KOPT-K1 (cell line): ENCODE measurements around the gene PBXIP1.

ENCODE experiments used
- H3K27ac ChIP-seq: fragments of 200-600 bp; sonication (generic); 2 replicates; pipeline ENCODE4 v1.5.1; 2016; ENCODE audit warnings: antibody characterized with exemption, mild to moderate bottlenecking, low read depth, low read length; ENCODE audit not compliant: poor library complexity, severe bottlenecking
- H3K36me3 ChIP-seq: fragments of 200-600 bp; sonication (generic); 2 replicates; pipeline ENCODE4 v1.5.1; 2017; ENCODE audit warnings: antibody characterized with exemption, mild to moderate bottlenecking, low read length, moderate library complexity; ENCODE audit not compliant: insufficient read depth
- H3K9me3 ChIP-seq: fragments of 200-600 bp; sonication (generic); 2 replicates; pipeline ENCODE4 v1.5.1; 2017; ENCODE audit warnings: antibody characterized with exemption, low read length, mild to moderate bottlenecking; ENCODE audit not compliant: insufficient read depth, poor library complexity, severe bottlenecking

The PBXIP1 gene

DNA sequence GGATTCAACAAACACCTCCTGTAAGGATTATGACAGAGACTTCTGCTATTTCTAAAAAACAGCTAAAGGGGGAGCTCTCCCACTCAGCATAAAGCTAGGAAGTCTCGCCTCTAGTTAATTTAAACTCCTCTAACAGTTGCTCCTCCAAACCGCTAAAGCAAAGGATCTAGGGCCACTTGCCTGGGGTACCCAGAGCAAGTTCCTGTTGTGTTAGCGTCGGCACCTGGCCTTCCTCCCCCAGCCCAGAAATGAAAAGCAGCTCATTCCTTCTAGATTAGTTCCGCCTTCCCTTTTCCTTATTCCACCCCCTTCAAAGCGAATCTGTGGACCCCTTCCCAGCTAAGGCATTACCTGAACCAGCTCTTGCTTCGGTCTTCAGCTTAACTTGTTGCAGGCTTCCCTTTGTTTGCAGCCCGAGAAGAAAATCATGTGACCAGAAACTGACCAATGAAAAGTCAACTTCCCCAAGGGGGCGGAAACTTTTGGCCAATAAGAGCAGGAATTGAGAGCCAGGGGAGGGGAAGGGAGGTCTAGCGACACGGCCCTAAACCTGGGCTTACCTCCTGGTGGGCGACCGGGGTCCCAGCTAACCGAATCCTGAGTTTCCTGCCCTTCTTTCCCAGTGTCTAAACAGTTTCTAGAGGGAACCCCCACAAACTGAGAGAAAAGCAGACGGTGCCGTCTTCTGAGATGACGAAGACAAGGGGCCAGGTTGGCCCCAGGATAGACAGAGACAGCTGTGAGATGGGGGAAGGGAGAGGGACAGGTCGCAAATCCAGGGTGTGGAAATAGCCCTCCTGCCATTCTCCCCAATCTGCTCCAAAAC is at the start of gene PBXIP1:
Gene PBXIP1, minus strand, starts transcription at position 382 of the 826 bp plus-strand sequence. CDS start 2,378 bp downstream, outside the sequence.
- Histone ChIP-seq H3K27ac (peak within 1 kb of the TSS; percentile 94), H3K36me3 (peaks cover 26% of the 10 kb centered on the region), H3K9me3 (no peaks in the 10 kb centered on the region)

DNA sequence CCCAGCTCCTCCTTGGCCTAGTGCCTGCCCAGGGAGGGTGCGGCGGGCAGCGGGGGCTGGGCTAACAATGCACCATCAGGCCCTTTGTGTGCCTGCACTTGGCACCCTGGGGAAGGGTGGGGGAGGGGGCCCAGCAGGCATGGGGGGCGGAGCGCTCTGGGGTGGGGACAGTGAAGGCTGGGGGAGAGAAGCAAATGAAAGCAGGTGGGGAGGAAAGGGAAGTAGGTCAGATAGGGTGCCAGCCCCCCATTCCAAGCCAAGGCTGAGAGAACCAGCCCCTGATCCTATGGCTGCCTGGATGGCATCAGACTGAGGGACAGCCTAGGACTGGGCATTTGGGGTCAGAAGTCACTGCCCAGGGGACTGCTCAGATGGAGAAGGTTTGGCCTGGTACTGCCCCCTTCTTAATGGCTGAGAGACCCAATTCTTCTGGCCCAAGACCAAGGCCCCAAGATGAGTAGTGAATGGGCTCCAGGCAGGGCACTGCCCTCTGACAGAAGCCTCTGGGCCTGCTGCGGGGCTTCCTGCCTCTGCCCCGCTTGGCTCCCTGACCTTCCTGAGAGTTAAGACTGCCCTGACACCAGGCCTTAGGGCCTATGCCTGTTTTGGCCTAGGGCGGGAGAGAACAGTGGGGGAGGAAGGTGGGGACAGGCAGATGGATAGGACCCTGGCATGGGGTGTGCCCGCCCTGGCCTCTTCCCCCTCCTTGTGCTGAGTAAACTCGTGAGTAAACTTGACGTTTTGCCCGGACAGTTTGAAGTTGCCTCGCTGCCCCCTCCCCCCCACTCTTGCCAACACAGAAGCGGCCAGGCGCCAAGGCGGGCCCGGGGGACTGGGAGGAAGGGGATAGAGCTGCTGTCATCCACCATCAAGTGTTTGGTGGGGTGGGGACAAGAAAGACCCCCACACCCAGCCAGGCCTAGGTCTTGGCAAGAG is 49.4 kb upstream of the PBXIP1 start:
- Histone ChIP-seq H3K9me3 (no peaks in the 10 kb centered on the region), H3K27ac (no peak overlapping the region)

DNA sequence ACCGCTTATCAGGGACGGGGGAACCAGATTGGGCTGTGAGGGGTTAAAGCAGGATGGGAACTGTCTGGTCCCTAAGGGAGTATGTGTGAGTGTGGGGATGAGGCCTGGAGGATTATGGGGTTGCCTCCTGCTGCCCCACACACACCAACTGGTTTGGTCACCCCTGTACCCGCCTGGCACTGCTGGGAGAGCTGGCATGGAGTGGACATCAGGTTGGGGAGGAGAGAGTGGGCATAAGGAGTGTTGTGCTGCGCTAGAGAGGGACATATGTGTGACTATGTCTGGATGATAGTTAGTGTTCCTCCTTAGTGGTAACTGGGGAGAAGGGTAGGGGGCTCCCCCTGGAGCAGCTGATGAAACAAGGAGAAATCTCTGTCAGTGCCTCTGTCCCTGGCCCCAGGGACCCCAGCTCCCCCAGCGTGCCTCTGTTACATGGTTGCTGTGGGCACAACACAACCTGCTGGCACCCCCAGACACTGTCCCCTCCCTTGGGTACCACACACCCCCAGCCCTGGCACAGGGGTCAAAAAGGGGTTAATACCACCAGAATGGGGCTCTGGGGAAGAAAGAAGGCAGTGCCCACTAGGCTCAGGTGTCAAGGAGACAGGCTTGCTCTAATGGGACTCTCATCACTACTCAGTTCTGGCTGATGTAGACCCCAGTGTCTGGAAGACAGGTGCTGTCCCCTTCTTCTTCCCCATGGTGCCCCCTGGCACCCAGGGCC is 48.6 kb upstream of the PBXIP1 start:
- no peaks in the 10 kb centered on the region for H3K36me3 ChIP-seq
- no peaks in the 10 kb centered on the region for H3K9me3 ChIP-seq
- H3K27ac ChIP-seq = no peak overlapping the region

More for the DNA sequence above, 49.4 kb upstream of the PBXIP1 start:
- no peaks in the 10 kb centered on the region for H3K36me3 ChIP-seq

DNA sequence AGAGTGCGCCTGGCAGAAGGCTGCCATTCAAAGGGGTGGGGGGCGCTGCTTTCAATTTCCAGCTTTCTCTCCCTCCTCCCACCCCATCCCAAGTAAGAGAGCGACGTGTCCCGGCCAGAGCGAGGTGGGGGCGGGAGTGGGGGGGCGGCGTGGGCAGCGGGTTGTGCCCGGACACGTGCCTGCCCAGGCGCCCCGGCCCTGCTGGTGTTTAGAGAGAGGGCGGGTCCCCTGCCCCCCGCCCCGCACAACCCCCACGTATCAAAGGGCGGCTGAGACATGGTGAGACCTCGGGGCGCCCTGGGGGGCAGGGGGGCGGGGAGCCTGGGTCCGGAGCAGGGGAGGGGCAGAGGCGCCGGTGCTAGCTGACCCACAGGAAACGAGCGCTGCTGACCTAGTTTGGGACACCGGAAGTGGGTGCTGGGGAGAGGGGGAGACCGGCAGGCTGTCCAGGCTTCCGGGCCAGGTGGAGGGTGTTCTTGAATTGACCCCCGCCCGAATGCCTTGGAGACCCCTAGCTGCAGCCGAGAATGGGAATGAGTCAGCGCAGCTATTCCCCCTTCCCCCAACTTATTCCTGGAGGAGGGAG is 48.0 kb upstream of the PBXIP1 start:
- Histone ChIP-seq H3K9me3 (no peaks in the 10 kb centered on the region), H3K27ac (no peak overlapping the region), H3K36me3 (no peaks in the 10 kb centered on the region)

- H3K9me3 ChIP-seq = no peaks in the 10 kb centered on the region
- H3K27ac ChIP-seq = no peak overlapping the region
- no peaks in the 10 kb centered on the region for H3K36me3 ChIP-seq
Measured at GRCh38 chr1:155003227-155003765, 47.4 kb upstream of the PBXIP1 start.

- no peak within 1 kb of the TSS for H3K27ac ChIP-seq
- H3K9me3 ChIP-seq = no peaks in the 10 kb centered on the region
- no peaks in the 10 kb centered on the region for H3K36me3 ChIP-seq
Measured at GRCh38 chr1:155002464-155003226, 46.7 kb upstream of the PBXIP1 start, which contains the start of gene ZBTB7B. Gene ZBTB7B, plus strand, starts transcription at chr1:155002802. Its CDS starts 11,859 bp downstream, at chr1:155014661.

DNA sequence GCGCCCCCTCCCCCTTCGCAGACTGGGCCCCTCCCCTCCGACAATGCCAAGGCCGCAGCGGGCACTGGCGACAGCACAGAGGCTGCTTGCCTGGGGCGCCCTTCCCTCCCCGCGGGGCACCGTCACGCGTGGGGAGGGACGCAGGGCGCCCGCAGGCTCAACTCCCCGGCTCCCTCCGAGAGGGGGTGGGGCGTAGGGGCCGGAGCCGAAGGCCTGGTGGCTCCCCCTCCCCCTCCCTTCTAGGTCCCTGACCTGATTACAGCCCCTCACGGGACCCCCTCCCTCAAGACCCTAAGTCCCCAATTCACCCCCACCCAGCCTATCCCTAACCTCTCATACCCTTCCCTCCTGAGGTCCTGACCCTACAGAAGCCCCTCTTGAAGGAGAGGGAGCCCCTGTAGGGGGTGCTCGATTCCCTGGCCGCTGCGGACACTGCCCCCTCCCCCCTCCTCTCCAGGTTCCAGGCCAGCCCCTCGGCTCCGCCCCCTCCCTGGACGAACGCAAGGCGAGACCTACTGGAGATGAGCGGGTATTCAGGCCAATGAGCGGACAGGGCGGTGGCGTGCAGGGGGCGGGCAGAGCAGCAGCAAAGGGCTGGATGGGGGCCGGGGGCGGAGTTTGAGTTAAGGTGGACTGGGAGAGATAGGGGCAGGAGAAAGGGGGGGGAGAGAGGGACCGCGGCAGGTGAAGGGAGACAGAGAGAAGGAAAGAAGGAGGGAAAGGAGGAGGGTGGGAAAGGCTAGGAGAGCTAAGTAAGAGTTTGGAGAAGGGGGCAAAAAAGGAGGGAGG is 46.0 kb upstream of the PBXIP1 start:
- Histone ChIP-seq H3K9me3 (no peaks in the 10 kb centered on the region), H3K27ac (no peak overlapping the region), H3K36me3 (no peaks in the 10 kb centered on the region)

DNA sequence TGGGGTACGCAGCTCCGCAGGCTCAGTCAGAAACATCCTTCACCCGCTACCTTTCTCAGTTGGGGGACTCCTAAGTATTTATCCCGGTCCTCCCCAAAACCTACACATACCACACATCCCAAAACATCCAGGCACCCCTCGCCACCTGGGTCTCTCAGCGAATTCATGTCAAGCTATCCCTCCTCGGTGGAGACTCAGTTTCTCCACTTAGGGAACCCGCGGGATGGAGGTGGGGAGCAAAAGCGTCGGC is 45.5 kb upstream of the PBXIP1 start:
- Histone ChIP-seq H3K9me3 (no peaks in the 10 kb centered on the region), H3K36me3 (no peaks in the 10 kb centered on the region), H3K27ac (no peak overlapping the region)

GRCh38 chr1:155000726-155001424 is 45.0 kb upstream of the PBXIP1 start:
- Histone ChIP-seq H3K36me3 (no peaks in the 10 kb centered on the region), H3K9me3 (no peaks in the 10 kb centered on the region), H3K27ac (no peak overlapping the region)

DNA sequence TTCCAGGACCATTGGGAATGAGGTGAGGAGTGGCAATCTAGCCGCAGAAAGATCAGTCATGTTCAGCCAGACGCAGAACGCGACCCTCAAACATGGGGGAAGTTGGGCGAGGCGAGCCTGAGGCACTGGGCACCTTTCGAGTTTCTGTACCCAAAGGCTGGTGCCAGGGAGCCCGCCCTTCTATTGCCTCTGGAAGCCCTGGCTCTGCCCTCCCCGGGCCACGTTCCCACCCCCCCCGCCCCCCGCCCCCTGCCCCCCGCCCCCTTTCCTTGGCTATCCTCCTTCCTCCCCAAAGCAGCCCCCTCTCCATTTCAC is 44.5 kb upstream of the PBXIP1 start:
- Histone ChIP-seq H3K27ac (no peak overlapping the region), H3K9me3 (no peaks in the 10 kb centered on the region)

GRCh38 chr1:154999571-155000410 is 43.9 kb upstream of the PBXIP1 start:
- no peak overlapping the region for H3K27ac ChIP-seq

More for the DNA sequence above, 44.5 kb upstream of the PBXIP1 start:
- no peaks in the 10 kb centered on the region for H3K36me3 ChIP-seq

DNA sequence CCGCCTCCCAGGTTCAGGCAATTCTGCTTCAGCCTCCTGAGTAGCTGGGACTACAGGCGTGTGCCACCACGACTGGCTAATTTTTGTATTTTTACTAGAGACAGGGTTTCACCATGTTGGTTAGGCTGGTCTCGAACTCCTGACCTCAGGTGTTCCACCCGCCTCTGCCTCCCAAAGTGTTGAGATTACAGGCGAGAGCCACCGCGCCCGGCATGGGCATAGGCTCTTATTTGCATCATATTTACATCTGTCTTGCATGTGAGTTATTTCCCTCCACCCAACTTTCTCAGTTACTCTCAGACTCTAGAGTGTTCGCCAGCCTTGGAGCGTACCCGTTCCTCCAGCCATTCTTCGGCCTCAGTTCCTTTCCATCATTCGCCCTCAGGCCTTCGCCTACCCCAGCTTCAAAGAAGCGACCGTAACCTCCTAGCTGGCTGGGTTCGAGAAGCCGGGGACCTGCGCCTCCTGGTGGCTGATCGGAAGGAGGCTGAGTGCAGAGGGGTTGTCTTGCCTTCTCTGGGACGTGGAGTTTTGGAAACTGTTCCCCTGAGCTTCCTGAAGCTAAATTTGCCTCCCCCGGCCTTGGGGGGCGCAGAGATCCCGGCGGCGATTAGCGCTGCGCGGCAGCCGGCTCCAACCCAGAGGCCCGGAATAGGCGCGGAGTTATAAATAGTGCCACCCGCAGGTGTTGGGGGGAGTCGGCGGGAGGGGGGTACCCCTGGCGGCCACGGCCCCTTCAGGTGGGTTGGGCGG is 43.1 kb upstream of the PBXIP1 start:
- Histone ChIP-seq H3K9me3 (no peaks in the 10 kb centered on the region), H3K27ac (no peak overlapping the region), H3K36me3 (no peaks in the 10 kb centered on the region)

More at GRCh38 chr1:154999571-155000410, 43.9 kb upstream of the PBXIP1 start:
- no peaks in the 10 kb centered on the region for H3K9me3 ChIP-seq
- no peaks in the 10 kb centered on the region for H3K36me3 ChIP-seq
